AG04449 (cell line): ENCODE data around the gene STXBP5.

Experiments used
- CTCF ChIA-PET: fragments of 350-600 bp; formaldehyde crosslinking; extraction: SDS; loops from one replicate; lab custom pipeline; 2021; ENCODE audit warnings: antibody characterized with exemption; lab: Yijun Ruan, JAX
- POLR2A ChIA-PET: fragments of 400-600, 350-600 bp; formaldehyde crosslinking; extraction: SDS; loops from one replicate; lab custom pipeline; 2020; ENCODE audit warnings: antibody characterized with exemption, inconsistent platforms; lab: Yijun Ruan, JAX
- DNase-seq: peaks from one replicate; pipeline ENCODE4 v3.0.0-alpha.2; 2010; ENCODE audit warnings: low read depth, low spot score
- H3K4me3 ChIP-seq: 2 replicates; pipeline ENCODE4 v1.5.1; 2011; ENCODE audit warnings: low read depth, mild to moderate bottlenecking, control low read depth, low read length
- TF ChIP-seq, protein P1 (sequence below): IDR thresholded peaks from one replicate; pipeline ENCODE4 v1.5.1; 2011; ENCODE audit warnings: mild to moderate bottlenecking, moderate library complexity, low read length, control low read depth, inconsistent platforms; ENCODE audit not compliant: insufficient read depth; ENCODE audit errors: missing control alignments

The STXBP5 gene

DNA sequence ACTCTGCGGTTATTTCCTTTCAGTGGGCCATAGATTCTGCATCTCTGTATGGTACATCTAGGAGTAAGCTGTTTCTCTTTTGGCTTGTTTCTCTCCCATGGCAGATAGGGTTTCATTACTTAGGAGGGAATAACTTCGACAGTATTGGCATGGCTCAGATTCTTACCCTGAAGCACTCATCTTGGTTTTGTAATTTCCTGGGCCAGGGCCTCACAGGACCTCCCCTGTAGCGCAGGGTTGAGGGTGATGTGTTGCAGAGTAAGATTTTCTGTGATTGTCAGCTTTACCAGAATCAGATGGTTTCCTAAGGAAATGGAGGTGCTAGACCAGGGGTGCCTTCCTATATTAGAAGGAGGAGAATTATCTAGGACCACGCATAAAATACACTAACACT, 78.3 kb downstream of the STXBP5 start:
- CTCF ChIA-PET: interaction anchor here (0.7 to 1.6 kb wide), 3 partner anchors 9 to 379 kb away, joined by 3 to 8 read pairs (median 6); no protein-coding TSS in a partner anchor
- POLR2A ChIA-PET: no interaction called here

DNA sequence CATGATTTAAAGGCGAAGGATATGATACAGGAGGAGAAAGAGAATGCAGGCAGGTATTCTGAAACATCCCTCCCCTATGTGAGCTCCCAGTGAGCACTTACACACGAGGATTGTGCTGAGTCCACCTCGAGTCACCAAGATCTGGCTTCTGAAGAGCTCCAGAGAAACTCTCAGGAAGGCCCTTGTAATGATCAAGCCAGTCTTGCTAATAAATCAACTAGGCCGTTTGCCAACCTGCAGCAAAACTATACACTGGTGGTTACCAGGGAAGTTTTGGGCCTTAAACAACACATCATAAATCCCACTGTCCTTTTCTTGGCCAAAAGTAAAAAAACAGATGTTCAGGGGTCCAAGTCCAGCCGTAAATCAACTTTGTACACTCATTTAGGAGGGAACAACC, 79.2 kb downstream of the STXBP5 start:
- ChIA-PET POLR2A (no interaction called here), CTCF (interaction anchor here (1.0 to 1.6 kb wide), 5 partner anchors 10 to 425 kb away, joined by 4 to 8 read pairs (median 4); no protein-coding TSS in a partner anchor)
- TF ChIP-seq, protein P1, sequence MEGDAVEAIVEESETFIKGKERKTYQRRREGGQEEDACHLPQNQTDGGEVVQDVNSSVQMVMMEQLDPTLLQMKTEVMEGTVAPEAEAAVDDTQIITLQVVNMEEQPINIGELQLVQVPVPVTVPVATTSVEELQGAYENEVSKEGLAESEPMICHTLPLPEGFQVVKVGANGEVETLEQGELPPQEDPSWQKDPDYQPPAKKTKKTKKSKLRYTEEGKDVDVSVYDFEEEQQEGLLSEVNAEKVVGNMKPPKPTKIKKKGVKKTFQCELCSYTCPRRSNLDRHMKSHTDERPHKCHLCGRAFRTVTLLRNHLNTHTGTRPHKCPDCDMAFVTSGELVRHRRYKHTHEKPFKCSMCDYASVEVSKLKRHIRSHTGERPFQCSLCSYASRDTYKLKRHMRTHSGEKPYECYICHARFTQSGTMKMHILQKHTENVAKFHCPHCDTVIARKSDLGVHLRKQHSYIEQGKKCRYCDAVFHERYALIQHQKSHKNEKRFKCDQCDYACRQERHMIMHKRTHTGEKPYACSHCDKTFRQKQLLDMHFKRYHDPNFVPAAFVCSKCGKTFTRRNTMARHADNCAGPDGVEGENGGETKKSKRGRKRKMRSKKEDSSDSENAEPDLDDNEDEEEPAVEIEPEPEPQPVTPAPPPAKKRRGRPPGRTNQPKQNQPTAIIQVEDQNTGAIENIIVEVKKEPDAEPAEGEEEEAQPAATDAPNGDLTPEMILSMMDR: no peak
- no peak for DNase-seq
- H3K4me3 ChIP-seq: no peak overlapping the region

More for the DNA sequence above, 78.3 kb downstream of the STXBP5 start:
- TF ChIP-seq, protein P1: no peak
- no peak overlapping the region for H3K4me3 ChIP-seq
- DNase-seq: no peak

DNA sequence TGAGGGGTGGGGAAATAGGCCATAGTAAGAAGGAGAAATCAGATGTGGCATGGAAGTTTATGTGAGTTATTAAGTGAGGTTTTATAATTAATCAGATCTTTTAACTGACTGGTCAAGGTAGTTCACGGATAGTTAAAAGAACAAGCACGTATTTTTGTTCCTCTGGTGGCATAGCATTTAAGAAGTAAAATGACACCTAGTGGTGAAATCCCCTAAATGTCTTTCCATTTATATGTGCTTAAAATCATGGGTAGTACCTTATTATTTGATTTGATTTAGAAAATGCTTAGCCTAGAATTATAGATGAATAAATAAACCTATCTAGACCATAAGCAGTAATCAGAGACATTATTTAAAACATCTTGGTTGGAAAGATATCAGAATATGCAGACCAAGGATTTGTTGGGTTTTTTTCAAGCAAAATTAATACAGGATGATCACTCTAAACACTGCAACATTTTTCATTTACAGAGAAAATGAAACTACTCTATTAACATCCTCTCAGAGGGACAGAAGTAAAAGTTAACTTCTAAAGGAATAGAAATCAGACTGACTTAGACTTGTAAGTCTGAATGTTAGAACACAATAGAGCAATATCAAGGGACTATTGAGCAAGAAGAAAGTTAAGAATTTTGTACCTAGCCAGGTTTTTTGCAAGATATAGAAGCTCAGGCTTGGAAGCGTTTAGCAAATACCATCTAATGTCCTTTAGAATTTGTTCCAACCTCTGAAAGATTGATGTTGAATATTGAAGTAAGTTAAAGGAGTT, 81.1 kb downstream of the STXBP5 start:
- no peak overlapping the region for H3K4me3 ChIP-seq
- no peak for DNase-seq
- ChIA-PET POLR2A (no interaction called here), CTCF (interaction anchor here (0.9 to 4.8 kb wide), 8 partner anchors 13 to 429 kb away, joined by 3 to 38 read pairs (median 3); no protein-coding TSS in a partner anchor)
- TF ChIP-seq, protein P1: no peak

DNA sequence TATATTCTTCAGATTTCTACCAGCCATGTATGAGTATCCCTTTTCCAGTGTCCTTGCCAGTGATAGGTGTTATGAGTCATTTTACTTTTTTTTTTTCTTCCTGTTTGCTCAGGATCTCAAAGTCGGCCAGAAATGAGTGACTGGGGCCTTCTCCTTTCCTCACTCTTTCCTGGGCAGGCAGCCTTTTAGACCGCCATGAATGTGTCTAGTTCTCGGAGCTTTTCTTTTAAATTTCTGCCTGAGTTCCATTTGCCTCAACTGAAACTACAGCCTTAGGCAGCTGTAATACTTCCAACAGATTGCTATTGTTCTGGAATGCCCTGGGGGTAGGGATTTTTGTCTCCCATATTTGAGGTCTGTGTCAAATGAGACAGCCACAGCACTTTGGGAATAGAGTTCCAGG, 83.7 kb downstream of the STXBP5 start:
- H3K4me3 ChIP-seq: no peak overlapping the region
- no peak for DNase-seq
- POLR2A ChIA-PET: no interaction called here
- CTCF ChIA-PET: interaction anchor here (0.7 to 4.8 kb wide), 4 partner anchors 52 to 396 kb away, joined by 3 to 38 read pairs (median 4); no protein-coding TSS in a partner anchor
- TF ChIP-seq, protein P1: no peak

DNA sequence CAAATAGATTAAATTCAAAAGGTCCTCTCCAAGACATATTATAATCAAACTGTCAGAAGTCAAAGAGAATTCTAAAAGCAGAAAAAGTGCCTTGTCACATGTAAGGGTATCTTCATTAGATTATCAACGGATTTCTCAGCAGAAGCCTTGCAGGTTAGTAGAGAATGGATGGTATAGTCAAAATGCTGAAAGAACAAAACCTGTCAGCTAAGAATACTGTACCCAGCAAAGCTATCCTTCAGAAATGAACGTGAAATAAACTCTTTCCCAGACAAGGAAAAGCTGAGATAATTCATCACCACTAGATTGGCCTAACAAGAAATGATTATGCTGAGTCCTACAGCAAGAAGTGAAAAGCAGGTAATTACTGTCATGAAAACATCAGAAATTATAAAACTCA, 92.9 kb downstream of the STXBP5 start:
- H3K4me3 ChIP-seq: no peak overlapping the region
- ChIA-PET POLR2A (no interaction called here), CTCF (interaction anchor here (1.4 kb wide), 1 partner anchor 11 kb away, joined by 3 read pairs; no protein-coding TSS in a partner anchor)
- TF ChIP-seq, protein P1: no peak
- no peak for DNase-seq

DNA sequence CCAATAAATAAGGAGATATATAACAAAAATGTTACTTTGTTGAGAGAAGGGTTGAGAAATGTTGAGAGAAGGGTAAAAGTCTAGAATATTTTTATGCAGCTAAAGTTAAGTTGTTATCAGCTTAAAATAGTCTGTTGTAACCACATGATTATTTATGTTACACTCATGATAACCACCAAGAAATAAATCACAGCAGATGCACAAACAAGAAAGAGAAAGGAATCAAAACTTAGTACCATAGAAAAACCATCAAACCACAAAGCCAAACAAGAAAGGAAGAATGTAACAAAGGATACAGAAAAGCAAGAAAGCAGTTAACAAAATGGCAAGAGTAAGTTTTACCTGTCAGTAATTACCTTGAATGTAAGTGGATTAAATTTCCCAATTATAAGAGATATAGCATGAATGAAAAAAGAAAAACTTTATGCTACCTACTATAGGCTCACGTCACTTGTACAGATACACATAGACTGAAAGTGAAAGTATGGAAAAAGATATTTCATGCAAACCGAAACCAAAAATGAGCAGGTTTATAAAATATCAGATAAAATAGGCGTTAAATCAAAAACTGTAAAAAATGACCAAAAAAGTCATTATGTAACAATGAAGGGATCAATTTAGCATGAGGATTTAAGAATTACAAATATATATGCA, 93.6 kb downstream of the STXBP5 start:
- ChIA-PET CTCF (interaction anchor here (1.0 kb wide), 1 partner anchor 11 kb away, joined by 3 read pairs; no protein-coding TSS in a partner anchor), POLR2A (no interaction called here)
- TF ChIP-seq, protein P1: no peak

More for the DNA sequence above, 93.6 kb downstream of the STXBP5 start:
- H3K4me3 ChIP-seq: no peak overlapping the region
- no peak for DNase-seq
